DOHH2 (cell line): ENCODE data around the gene GRB14.

ENCODE experiments used
- H3F3A ChIP-seq: fragments of 200-600 bp; sonication (generic), shearing (Covaris generic); 2 replicates; pipeline ENCODE4 v1.6.0; 2016; ENCODE audit warnings: antibody characterized with exemption, mild to moderate bottlenecking; ENCODE audit not compliant: control insufficient read depth, insufficient read depth
- H3K27ac ChIP-seq: fragments of 200-600 bp; sonication (generic); 2 replicates; pipeline ENCODE4 v1.5.1; 2014; ENCODE audit warnings: low read depth, mild to moderate bottlenecking, low read length, moderate library complexity
- H3K27me3 ChIP-seq: fragments of 200-600 bp; sonication (generic); 2 replicates; pipeline ENCODE4 v1.6.1; 2014; ENCODE audit warnings: mild to moderate bottlenecking, low read length, mixed read lengths; ENCODE audit not compliant: control insufficient read depth
- H3K36me3 ChIP-seq: fragments of 200-600 bp; sonication (generic); 2 replicates; pipeline ENCODE4 v1.6.1; 2014; ENCODE audit warnings: mild to moderate bottlenecking, low read length, moderate library complexity, mixed read lengths; ENCODE audit not compliant: control insufficient read depth
- H3K4me1 ChIP-seq: fragments of 200-600 bp; sonication (generic); 2 replicates; pipeline ENCODE4 v1.6.1; 2014; ENCODE audit warnings: mild to moderate bottlenecking, low read length, mixed read lengths; ENCODE audit not compliant: control insufficient read depth
- H3K4me2 ChIP-seq: fragments of 200-600 bp; sonication (generic); 2 replicates; pipeline ENCODE4 v1.6.0; 2014; ENCODE audit warnings: mild to moderate bottlenecking, low read length, moderate library complexity
- H3K4me3 ChIP-seq: fragments of 200-600 bp; sonication (generic); 2 replicates; pipeline ENCODE4 v1.5.1; 2014; ENCODE audit warnings: mild to moderate bottlenecking, low read length, mixed read lengths
- H3K79me2 ChIP-seq: fragments of 200-600 bp; sonication (generic); 2 replicates; pipeline ENCODE4 v1.6.1; 2014; ENCODE audit warnings: mild to moderate bottlenecking, low read length, mixed read lengths; ENCODE audit not compliant: control insufficient read depth
- H3K9me2 ChIP-seq: fragments of 200-600 bp; sonication (generic); replicated peaks from 2 replicates; pipeline ENCODE4 v1.6.1; 2014; ENCODE audit warnings: mild to moderate bottlenecking, low read length, mixed read lengths; ENCODE audit not compliant: control insufficient read depth
- H3K9me3 ChIP-seq: fragments of 200-600 bp; sonication (generic); 2 replicates; pipeline ENCODE4 v1.6.1; 2014; ENCODE audit warnings: antibody characterized with exemption, low read length, mixed read lengths; ENCODE audit not compliant: control insufficient read depth, insufficient read depth
- H4K20me1 ChIP-seq: fragments of 200-600 bp; sonication (generic); 2 replicates; pipeline ENCODE4 v1.6.0; 2014; ENCODE audit warnings: low read depth, mild to moderate bottlenecking, antibody characterized with exemption, low read length, moderate library complexity; ENCODE audit not compliant: control insufficient read depth, insufficient read depth
- CTCF ChIP-seq: fragments of 200-600 bp; sonication (generic); IDR thresholded peaks from one replicate; pipeline ENCODE4 v1.5.1; 2014; ENCODE audit warnings: antibody characterized with exemption, mild to moderate bottlenecking, low read depth, low read length; ENCODE audit not compliant: poor library complexity, severe bottlenecking
- EZH2phosphoT487 ChIP-seq: fragments of 200-600 bp; sonication (generic); IDR thresholded peaks from 2 replicates; pipeline ENCODE4 v1.6.1; 2017; ENCODE audit warnings: borderline replicate concordance, mild to moderate bottlenecking, antibody characterized with exemption, low read length, moderate library complexity, mixed read lengths

GRB14 gene

GRCh38 chr2:164457271-164457670, 164.0 kb downstream of the GRB14 start:
- Histone ChIP-seq H3K4me1 (no peaks in the 10 kb centered on the region), H4K20me1 (no peaks in the 10 kb centered on the region), H3K4me3 (no peak overlapping the region), H3K9me3 (no peaks in the 10 kb centered on the region), H3K9me2 (no peaks in the 10 kb centered on the region), H3K27ac (no peak overlapping the region), H3K79me2 (no peaks in the 10 kb centered on the region), H3K27me3 (no peaks in the 10 kb centered on the region), H3F3A (no peaks in the 10 kb centered on the region), H3K36me3 (no peaks in the 10 kb centered on the region), H3K4me2 (no peak overlapping the region)
- no peak for TF ChIP-seq EZH2phosphoT487
- TF ChIP-seq CTCF: no peak

- Histone ChIP-seq H3K36me3 (no peaks in the 10 kb centered on the region), H3K27me3 (no peaks in the 10 kb centered on the region), H3K4me3 (no peak overlapping the region), H3K9me2 (no peaks in the 10 kb centered on the region), H3K9me3 (no peaks in the 10 kb centered on the region), H3K4me1 (no peaks in the 10 kb centered on the region), H3K4me2 (no peak overlapping the region), H3F3A (no peaks in the 10 kb centered on the region), H4K20me1 (no peaks in the 10 kb centered on the region), H3K27ac (no peak overlapping the region), H3K79me2 (no peaks in the 10 kb centered on the region)
- no peak for TF ChIP-seq EZH2phosphoT487
These were observed 164.7 kb downstream of the GRB14 start for GRCh38 chr2:164456619-164457018.

- H3K27ac ChIP-seq: no peak overlapping the region
- no peaks in the 10 kb centered on the region for H3K79me2 ChIP-seq
- H3K4me1 ChIP-seq: no peaks in the 10 kb centered on the region
- H3K36me3 ChIP-seq: no peaks in the 10 kb centered on the region
- TF ChIP-seq EZH2phosphoT487 (no peak), CTCF (no peak)
- no peak overlapping the region for H3K4me2 ChIP-seq
- no peaks in the 10 kb centered on the region for H3K27me3 ChIP-seq
- no peak overlapping the region for H3K4me3 ChIP-seq
- H3K9me2 ChIP-seq: no peaks in the 10 kb centered on the region
- no peaks in the 10 kb centered on the region for H4K20me1 ChIP-seq
- no peaks in the 10 kb centered on the region for H3F3A ChIP-seq
- no peaks in the 10 kb centered on the region for H3K9me3 ChIP-seq
These were observed 167.5 kb downstream of the GRB14 start for GRCh38 chr2:164453656-164454305.

GRCh38 chr2:164450278-164450677, 171.0 kb downstream of the GRB14 start:
- Histone ChIP-seq H3K9me3 (no peaks in the 10 kb centered on the region), H3K36me3 (no peaks in the 10 kb centered on the region), H3F3A (no peaks in the 10 kb centered on the region), H3K79me2 (no peaks in the 10 kb centered on the region), H3K9me2 (no peaks in the 10 kb centered on the region), H3K4me3 (no peak overlapping the region), H3K4me2 (no peak overlapping the region), H4K20me1 (no peaks in the 10 kb centered on the region), H3K27ac (no peak overlapping the region), H3K27me3 (no peaks in the 10 kb centered on the region), H3K4me1 (no peaks in the 10 kb centered on the region)
- TF ChIP-seq EZH2phosphoT487: no peak
